H1 (cell line): ENCODE measurements around the gene AHI1. TPM values are rescaled to one million over a fixed set of nuclear protein-coding genes. Genes with fewer than 3 reads are reported as not detected.

Source experiments
- ATF2 ChIP-seq: IDR thresholded peaks from 2 replicates; pipeline ENCODE4 v1.6.1; 2012; ENCODE audit warnings: low read length, inconsistent platforms
- BRCA1 ChIP-seq: IDR thresholded peaks from 2 replicates; pipeline ENCODE4 v1.6.1; 2012; ENCODE audit warnings: low read depth, low read length, improper control_type of control experiment
- EZH2 ChIP-seq: fragments of 200-600 bp; sonication (generic); IDR thresholded peaks from 2 replicates; pipeline ENCODE4 v1.7.1; 2012; ENCODE audit warnings: low read depth, mild to moderate bottlenecking, moderate library complexity, low read length, inconsistent platforms; ENCODE audit not compliant: severe bottlenecking
- HDAC2 ChIP-seq, 2 experiments: fragments of 300-600 bp in 1 of 2; sonication (generic) in 1 of 2; IDR thresholded peaks; 2 replicates each; pipeline ENCODE4 v1.6.1; 2011 to 2012; ENCODE audit warnings: low read depth in 2 of 2, low read length in 2 of 2, mild to moderate bottlenecking in 2 of 2, moderate library complexity in 2 of 2, borderline replicate concordance in 1 of 2, inconsistent platforms in 1 of 2
- JUN ChIP-seq: IDR thresholded peaks from 2 replicates; pipeline ENCODE4 v1.6.1; 2011; ENCODE audit warnings: low read depth, mild to moderate bottlenecking, improper control_type of control experiment, low read length
- RBBP5 ChIP-seq: IDR thresholded peaks from 2 replicates; pipeline ENCODE4 v1.7.1; 2012; ENCODE audit warnings: low read depth, mild to moderate bottlenecking, inconsistent platforms, low read length, moderate library complexity, borderline replicate concordance
- SAP30 ChIP-seq: fragments of 300-600 bp; sonication (generic); IDR thresholded peaks from 2 replicates; pipeline ENCODE4 v1.7.1; 2012; ENCODE audit warnings: low read length, moderate library complexity, mild to moderate bottlenecking, inconsistent platforms; ENCODE audit not compliant: insufficient read depth, insufficient replicate concordance
- SIX5 ChIP-seq: IDR thresholded peaks from 2 replicates; pipeline ENCODE4 v1.6.1; 2011; ENCODE audit warnings: mild to moderate bottlenecking, low read depth, low read length
- polyA plus RNA-seq, 7 experiments: library from polyadenylated mRNA; depleted of rRNA in 3 of 7; stranded (reverse) in 5 of 7; unstranded in 2 of 7; fragments of >200 nt in 5 of 7; fragments of 200-250 nt in 2 of 7; gene quantifications; 1 replicate in 5 of 7; 2 replicates in 1 of 7; 4 replicates in 1 of 7; pipeline versions ENCODE4 v1.2.1 to v1.2.3, GENCODE V29; 2011 to 2013; ENCODE audit warnings: missing spikeins in 2 of 7, mixed read lengths in 2 of 7
- total RNA-seq: library from RNA; stranded (reverse); fragmentation: NEBNext Ultra II Directional; extraction: Animal tissue kit (Norgen Biotek cat#: 25700); gene quantifications from 2 replicates; pipeline ENCODE4 v1.2.1, GENCODE V29; 2021

The AHI1 gene
- total and polyA plus RNA-seq, 2 of the 8 experiments (the other 6 are each of a cell fraction or from before 2014, with no cell fraction given): 4.2 to 19.6 TPM

- TF ChIP-seq BRCA1 (no peak), JUN (no peak), ATF2 (no peak), EZH2 (no peak), SAP30 (no peak), RBBP5 (no peak), HDAC2 (IDR thresholded peaks at IDR 0.05; ENCODE audit: borderline replicate concordance in 1 of 2, low read depth in 2 of 2, low read length in 2 of 2) (no peak), SIX5 (no peak)
Measured at GRCh38 chr6:135522965-135523692, 25.6 kb upstream of the AHI1 start (continued).
